DMS79 (cell line): ENCODE data around the gene NIFK.
"Not testable (repeated sequence)": the region's sequence is repeated elsewhere in the genome, so short reads cannot be mapped to it uniquely, and the experiment has no call there.

ENCODE experiments used
- DNase-seq: peaks from one replicate; lab custom pipeline; 2025; lab: John Stamatoyannopoulos, UW

The NIFK gene

DNA sequence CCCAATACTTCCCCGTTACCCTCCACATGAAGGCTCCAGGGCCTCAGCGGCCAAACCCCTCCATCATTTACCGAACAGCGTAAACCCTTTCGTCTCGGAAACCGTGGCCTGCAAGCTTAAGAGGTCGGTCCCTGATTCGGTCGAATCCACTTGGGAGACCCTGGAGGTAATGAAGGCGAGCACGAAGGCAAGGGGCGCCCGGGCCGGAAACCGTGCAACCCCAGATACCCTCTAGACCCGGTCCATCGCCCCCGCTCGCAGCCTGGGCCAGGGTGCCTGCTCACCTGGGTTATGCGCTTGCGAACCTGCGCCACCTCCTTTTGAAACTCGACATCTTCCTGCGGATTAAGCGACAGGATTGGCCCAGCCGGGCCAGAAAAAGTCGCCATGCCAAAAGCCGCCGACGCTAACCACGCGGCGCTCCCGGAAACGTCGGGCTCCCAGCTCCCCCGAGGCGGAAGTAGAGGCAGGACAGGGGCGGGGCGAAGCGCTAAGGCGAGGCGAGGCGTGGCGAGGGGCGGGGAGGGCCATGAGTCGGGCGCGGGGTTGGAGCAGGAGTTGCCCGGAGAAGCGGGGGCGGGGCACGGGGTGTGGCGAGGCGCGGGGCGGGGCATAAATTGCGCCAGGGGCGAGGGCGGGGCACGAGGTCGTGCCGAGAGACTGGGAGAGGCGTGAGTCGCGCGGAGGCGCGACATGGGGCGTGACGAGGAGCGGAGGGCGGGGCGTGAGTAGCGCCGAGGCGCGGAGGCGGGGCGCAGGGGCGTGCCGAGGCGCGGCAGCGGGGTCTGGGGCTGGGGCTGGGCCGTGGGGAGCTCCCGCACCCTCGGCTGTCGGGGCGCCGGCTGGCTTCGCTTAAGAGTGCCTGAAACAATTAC, at the start of gene NIFK:
TSS of gene NIFK (minus strand) at position 414 of the 875 bp plus-strand sequence. CDS start at position 389, 25 bp downstream.
- peak; percentile 93 for DNase-seq

DNA sequence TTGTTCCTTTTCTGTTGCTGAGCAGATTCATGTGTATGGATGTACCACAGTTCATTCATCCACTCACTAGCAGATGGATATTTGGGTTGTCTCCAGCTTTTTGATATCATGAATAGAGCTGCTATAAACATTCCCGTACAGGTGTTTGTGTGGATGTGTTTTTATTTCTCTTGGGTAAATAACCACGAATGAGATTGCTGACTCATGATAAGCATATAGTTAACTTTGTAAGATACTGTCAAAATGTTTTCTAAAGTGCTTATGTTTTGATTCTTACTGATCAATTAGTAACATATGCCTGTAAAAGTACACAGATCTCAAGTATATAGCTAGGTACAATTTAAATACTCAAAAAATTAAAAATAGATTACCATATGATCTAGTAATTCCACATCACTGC, 46.5 kb upstream of the NIFK start:
- DNase-seq: no peak

DNA sequence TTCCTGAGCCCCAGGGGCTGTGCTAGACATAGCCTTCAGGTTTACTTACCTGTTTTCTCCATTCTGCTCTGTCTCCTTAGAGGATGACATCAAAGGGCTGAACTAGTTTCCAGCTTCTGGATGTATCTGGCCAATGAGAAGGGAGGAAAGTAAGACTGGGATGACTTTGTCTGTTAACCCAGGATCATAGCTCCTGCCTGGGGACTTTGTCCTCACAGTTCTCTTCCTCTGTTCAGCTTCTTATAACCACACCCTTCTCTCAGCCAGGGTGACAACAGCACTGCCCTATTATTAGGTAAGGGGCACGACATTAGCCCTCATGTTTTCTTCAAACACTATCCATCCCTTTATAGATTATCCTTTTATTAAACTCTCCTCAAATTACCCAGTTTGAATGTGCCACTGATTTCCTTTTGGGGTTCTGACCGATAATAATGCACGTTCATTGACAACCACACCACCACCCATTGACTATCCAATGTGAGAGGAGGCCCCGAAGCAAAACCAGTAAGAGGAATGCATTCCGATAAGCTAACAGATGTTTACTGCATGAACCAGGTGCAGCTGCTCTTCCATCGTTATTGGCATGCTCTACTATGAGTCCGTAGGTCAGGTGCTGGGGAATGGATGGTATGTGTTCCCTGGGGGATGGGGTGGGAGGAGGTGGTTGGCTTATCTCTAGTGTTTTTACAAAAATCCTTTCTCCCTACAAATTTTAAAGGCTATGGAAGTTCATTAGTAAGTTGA, 42.2 kb upstream of the NIFK start:
- DNase-seq: no peak

DNA sequence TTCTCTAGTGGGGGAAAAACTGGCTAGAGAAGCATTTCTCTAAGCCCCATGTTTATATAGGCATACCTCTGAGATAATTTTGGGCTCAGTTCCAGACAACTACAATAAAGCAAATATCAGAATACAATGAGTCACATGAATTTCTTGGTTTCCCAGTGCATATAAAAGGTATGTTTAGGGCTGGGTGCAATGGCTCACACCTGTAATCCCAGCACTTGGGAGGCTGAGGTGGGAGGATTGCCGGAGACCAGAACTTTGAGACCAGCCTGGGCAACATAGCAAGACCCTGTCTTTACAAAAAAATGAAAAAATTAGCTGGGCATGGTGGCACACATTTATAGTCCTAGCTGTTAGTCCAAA, 41.0 kb upstream of the NIFK start:
- DNase-seq: no peak

DNA sequence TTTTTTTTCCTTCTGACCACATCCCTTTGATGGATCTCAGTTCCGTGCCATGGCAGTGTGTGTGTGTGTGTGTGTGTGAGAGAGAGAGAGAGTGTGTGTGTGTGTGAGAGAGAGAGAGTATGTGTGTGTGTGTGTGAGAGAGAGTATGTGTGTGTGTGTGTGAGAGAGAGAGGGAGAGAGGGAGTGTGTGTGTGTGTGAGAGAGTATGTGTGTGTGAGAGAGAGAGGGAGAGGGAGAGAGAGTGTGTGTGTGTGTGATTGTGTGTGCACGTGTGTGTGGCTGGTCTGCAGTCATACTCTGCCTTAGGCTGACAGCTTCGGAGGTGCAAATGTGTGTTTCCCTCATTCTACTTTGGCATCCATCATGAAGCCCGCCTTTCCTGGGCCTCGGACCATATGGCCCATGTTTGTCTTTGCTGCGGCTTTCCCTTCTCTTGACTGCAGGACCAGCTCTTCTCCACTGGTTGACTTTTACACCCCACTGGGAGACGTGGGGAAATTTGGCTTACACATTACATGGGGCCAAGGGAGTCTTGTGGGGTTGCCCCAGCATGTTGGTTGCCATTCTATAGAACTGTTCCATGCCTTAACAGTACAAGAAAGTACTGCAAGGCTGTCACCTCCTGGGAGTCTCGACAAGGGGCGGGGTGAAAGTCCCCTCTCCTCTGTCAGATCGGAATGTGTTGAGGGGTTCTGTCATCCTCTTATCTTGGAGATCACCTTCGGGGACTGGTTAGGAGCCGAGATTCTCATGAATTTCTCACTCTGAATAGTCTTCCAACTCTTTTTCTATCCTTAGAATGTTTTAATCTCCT, 40.4 kb upstream of the NIFK start:
- no peak for DNase-seq

DNA sequence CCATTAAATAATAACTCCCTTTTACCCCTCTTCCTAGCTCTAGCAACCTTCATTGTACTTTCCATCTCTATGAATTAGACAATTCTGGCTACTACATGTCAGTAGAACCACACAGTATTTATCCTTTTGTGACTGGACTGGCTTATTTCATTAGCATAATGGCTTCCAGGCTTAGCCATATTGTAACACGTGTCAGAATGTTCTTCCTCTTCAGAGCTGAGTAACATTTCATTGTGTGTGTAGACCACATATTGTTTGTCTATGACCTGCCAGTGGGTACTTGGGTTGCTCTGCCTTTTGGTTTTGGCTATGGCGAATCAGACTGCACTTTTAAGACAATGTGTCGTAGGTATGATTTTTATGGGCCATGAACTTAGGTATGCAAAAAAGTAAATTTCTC, 39.7 kb upstream of the NIFK start:
- DNase-seq: no peak

DNA sequence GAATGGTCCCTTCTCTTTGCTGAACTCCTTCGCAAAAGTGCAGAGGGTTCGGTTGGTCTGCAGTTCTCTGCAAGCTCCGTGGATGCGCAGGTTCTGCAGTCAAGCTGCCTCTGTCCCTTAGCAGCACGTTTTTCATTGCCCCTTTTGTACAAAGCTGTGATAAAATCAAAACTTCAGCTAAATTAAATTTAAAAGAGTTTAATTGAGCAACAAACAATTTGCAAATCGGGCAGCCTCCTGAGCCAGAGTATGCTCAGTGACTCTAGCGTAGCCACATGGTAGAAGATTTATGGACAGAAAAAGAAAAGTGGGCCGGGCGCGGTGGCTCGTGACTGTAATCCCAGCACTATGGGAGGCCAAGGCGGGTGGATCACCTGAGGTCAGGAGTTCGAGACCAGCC, 37.6 kb upstream of the NIFK start:
- DNase-seq: no peak

DNA sequence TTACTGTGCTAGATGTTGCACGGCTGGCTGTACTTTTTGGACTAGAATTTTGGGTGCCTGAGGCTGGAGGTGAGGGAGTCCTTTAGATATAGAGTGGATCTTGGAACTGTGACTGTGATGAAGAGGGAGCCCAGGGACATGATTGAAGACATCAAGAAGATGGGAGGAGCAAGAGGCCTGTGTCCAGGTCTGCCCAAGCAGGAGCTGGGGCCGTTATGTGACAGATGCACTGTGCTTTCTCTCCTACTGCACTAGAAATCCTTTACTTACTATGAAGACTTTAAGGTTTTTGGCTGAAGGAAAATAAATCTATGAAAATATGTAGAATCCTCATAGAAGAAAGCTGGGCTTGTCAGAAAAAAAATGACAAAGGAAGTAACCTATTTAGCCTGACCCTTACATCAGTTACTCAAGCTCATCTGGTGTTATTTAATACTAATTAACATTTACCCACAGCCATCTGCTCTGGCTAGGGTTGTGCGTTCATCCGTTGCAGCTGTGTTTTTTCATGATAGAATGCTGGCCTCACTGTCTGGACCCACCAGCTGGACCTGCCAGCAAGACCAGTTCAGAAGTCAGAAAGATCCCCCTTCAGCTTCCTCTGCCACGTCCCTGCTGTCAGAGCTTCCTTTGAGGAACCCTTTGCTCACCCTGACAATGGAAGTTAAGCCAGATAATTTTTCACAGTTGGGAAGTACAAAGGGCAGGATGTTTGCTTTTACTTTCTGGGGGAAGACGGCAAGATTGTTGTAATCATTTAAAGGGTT, 35.5 kb upstream of the NIFK start:
- no peak for DNase-seq

DNA sequence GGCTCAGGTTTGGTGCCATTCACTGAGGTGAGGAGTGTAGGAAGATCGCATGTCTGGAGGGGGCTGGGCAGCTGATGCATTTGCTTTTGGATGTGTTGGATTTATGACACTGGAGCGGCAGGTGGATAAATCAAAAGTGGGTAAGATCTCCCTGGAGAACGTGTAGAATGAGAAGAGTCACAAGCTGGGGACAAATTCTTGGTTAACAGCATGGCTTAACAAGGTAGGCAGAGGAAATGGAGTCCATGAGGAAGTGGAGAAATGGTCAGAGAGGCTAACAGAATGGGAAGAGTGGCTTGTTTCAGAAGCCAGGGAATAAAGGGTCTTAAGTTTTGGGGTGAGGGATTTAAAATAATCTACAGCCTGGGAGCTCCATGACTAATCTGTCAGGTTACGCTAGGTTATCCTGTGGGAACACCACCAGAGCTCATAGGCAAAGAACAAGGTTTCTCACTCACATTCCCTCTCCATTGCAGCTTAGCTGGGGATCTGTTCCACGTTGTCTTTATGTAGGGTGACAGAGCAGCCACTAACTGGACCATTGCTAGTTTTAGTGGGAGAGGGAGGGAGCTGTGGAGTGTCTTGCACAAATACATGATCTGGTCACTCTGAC, 31.6 kb upstream of the NIFK start:
- no peak for DNase-seq

DNA sequence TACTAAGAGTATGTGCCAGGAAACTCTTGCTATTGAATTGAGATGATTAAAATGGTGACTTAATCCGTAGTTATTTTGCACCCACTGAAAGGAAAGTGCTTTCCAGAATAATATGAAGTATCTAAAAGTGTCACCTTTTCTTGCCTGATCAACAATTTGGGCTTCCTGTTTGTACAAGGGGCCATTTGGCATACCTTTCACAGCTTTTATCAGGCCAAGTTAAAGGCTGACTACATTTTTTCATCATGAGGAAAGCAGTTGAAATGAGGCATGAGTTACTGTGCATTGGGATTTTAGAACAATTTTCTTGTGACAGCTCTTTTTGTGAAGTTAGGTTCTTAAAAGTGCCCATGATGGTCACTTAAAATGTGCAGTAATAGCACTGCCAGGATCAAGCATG, 29.9 kb upstream of the NIFK start:
- DNase-seq: no peak

DNA sequence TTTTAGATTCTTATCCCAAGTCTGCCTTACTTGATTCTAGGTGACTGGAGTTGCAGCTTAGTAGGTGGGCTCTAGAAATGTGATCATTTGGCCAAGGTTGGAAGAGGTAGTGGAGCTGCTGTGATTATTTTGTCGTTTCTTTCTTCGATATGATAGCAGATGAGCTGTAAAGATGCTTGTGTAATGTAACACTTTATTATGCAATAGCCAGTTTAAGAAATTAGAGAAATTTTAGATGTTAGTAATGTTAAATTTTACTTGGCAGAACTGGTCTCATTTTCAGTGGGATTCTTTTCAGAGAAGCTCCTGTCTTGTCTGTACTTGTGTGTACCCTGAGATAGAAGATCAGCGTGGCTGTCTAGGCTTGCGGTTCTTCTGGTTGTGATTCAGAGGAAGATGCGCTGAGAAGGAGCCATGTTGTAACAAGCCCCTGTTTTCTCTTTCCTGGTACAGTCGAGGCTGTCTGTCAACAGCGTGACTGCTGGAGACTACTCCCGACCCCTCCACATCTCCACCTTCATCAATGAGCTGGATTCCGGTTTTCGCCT, 28.1 kb upstream of the NIFK start:
- no peak for DNase-seq

DNA sequence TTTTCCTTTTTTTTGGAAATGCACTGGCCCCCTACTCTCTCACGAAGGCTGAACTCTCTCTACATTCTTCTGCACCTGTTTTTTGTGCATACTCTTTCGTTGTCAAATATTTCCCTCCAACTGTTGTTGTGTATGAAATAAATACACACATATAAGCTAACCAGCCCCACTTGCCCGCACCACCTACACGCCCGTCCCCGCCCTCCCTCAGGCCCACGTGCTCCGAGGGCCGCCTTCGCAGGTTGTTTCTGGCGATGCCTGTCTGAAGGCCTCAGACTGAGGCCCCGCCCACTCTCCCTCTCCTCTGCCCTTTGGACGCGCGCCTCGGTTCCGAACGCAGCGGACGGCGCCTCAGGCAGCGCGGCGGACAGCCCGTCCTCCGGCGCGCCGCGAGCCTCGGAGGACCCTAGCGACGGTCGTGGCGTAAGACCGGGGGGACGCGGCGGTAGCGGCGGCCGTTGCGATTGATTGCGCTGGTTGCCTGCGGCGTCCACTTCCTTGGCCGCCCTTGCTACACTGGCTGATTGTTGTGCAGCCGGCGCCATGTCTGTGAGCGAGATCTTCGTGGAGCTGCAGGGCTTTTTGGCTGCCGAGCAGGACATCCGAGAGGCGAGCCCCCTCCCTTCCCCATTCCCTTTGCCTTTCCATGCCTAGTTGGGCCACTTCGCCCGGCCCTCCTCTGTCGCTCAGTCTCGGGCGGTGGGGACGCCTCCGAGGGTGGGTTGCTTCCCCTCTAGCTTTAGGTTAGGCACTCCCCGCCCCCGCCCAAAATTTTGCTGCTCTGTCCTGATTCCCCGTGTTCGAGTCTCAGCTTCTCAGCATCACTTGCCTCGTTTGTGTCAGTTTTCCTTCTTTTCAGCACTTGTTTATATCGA, 18.8 kb upstream of the NIFK start, which contains the start of gene TSN:
TSS of gene TSN (plus strand) at position 415 of the 875 bp plus-strand sequence. CDS start at position 544, 129 bp downstream.
- DNase-seq: peak; percentile 96

DNA sequence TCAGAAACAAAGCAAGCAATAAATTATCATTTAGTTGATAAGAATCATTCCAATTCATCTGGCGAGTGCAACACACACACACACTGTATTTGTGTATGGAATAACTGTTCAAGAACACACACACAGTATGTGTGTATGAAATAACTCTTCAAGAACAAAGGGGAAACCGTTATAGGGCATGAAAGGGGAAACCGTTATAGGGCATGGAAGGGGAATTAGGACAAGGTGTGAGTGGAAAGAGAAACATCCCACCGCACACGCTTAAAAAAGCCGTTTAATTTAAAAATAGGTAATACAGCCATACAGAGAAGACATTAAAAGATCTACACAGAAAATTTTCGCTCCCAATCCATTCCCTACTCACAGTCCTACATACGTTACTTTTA, 18.2 kb upstream of the NIFK start:
- DNase-seq: no peak

DNA sequence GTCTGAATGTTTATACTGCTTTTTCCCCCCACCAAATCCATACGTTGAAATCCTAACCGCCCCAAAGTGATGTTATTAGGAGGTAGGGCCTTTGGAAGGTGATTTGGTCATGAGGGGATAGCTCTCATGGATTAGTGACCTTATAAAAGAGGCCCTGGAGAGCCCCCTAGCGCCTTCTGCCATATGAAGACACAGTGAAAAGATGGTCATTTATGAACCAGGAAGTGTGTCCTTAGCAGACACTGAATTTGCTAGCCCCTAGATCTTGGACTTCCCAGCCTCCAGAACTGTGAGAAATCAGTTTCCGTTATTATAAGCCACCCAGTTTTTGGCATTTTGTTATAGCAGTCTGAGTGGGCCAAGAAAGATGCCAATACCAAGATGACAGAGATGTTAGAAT, 11.5 kb upstream of the NIFK start:
- DNase-seq: no peak

DNA sequence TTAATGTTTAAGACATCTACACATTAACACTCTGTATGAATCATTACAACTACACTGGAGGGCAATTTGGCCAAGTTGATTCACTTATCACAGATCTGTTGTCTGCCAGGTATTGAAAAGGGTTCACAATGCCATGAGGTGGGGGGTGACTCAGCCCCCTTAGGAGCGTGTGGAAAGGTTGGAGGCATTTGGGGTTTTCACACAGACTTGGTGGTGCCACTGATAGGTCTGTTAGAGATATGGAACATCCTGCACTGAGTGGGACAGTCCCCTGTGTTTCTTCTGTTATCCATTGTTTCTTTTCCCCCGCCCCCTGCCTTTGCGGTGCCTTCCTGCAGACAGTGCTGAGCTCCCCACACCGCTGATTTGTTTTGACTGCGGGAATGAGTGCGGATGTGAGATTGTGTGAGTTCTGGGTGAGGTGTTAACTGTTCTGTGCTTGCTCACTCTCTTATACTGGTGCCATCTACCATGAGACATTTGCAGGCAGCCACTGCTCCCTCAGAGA, 9.4 kb upstream of the NIFK start:
- no peak for DNase-seq

DNA sequence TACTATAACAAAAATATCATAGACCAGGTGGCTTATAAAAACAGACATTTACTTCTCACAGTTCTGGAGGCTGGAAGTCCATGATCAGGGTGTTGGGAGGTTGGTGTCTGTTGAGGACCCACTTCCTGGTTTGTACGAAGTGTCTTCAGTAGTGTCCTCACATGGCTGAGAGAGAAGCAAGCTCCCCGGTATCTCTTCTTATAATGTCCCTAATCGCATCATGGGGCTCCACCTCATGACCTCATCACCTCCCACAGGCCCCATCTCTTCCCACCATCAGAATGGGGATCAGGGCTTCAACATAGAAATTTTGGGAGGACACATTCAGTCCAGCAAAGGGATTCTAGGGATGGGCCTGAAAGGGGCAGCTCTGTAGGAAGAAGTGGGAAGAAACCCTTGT, 4.8 kb upstream of the NIFK start:
- no peak for DNase-seq

DNA sequence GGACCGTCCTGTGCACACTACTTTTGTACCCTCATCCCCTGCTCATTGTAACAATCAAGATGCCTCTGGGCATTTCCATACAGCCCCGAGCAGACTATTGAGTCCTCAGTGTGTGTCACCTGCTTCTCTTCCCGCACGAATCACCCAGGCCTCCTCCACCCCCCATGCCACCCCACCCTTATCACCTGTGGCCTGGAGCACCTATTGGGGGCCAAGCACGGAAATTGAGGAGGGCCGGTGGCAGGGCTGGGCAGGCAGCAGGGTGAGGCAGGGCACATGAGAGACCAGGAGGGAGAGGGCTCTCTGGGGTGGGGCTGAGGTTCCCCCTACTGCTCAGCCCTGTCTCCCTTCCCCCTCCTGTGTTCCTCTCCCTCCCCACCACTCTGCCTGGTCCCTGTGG, 4.3 kb upstream of the NIFK start:
- DNase-seq: no peak

DNA sequence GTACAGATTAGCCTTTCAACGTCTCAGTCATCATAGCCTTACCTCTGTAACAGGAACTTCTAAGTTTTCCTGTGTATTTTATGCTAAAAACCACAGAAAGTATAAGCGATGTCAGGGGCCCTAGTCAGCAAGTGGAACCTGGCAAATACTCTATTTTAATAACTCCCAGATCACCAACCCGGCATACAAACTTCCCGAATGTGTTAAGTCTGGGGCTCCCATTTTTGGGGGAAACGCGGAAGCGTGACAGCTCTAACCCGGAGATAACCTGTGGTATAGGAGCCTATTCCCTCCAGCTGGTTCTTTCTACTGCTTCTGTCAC, 574 bp downstream of the NIFK start:
- no peak for DNase-seq

DNA sequence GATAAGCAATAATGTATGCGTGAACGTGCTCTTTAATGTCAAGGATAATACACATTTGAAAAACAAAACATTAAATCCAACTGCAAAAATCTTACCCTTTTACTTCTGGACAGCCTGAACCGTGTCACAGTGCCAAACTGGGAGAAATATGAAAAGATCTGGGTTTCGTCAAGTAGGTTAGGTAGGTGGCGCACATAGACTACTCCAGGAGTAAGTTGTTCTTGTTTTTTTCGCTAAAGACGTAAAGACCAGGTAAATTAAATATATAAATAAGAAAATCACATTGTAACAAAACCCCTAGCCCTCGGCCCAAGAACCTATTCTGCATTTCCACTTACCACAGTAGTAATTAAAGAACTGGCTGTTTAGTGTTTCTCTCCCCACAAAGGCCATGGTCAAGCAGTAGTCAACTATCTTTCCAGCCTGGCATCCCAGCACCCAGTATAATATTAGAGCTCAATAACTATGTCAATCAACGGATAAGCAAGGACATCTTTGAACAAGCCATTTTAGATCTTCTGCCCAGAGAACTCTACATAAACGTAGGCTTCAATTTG, 1.1 kb downstream of the NIFK start:
- DNase-seq: peak; percentile 16

DNA sequence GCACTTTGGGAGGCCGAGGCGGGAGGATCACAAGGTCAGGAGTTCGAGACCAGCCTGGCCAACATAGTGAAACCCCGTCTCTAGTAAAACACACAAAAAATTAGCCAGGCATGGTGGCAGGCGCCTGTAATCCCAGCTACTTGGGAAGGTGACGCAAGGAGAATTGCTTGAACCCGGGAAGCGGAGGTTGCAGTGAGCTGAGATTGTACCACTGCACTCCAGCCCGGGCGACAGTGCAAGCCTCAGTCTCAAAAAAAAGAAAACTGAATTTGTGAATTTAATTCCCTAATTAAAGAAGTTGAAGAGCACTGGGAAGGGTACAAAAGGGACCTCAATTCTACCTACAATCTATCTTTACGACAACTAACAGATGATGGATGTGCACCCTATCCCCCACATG, 2.1 kb downstream of the NIFK start:
- not testable (repeated sequence) for DNase-seq
